Right ventricle myocardium superior (tissue), 1 donor: ENCODE results near the gene KANSL1L. TPM values are rescaled to one million over a fixed set of nuclear protein-coding genes. Genes with fewer than 3 reads are reported as not detected.
"Not testable (repeated sequence)": the region's sequence is repeated elsewhere in the genome, so short reads cannot be mapped to it uniquely, and the experiment has no call there.

Experiments
- ATAC-seq: fragments of 200-7000 bp; cut with Tn5 transposase; one replicate; pipeline ENCODE4 v1.9.1; 2020; ENCODE audit warnings: mild to moderate bottlenecking; ENCODE audit not compliant: poor library complexity
- DNase-seq: peaks from one replicate; pipeline ENCODE4 v3.0.0-alpha.2; 2020
- intact Hi-C: fragments of 100-400 bp; cut with DNase I; formaldehyde crosslinking; loops from one replicate; pipeline ENCODE4 v1.11.2; 2022
- long read RNA-seq: library from polyadenylated mRNA; unstranded; transcript quantifications from one replicate; pipeline ENCODE4 v2.0.0, GENCODE V29; 2021
- total RNA-seq: library from RNA; stranded (reverse); fragmentation: NEBNext Ultra II Directional; extraction: Animal tissue kit (Norgen Biotek cat#: 25700); gene quantifications from one replicate; pipeline ENCODE4 v1.2.1, GENCODE V29; 2021
- donor health status: DM: no; HTN: yes; CAD: no; lungs with severe emphysema.

Gene KANSL1L, protein sequence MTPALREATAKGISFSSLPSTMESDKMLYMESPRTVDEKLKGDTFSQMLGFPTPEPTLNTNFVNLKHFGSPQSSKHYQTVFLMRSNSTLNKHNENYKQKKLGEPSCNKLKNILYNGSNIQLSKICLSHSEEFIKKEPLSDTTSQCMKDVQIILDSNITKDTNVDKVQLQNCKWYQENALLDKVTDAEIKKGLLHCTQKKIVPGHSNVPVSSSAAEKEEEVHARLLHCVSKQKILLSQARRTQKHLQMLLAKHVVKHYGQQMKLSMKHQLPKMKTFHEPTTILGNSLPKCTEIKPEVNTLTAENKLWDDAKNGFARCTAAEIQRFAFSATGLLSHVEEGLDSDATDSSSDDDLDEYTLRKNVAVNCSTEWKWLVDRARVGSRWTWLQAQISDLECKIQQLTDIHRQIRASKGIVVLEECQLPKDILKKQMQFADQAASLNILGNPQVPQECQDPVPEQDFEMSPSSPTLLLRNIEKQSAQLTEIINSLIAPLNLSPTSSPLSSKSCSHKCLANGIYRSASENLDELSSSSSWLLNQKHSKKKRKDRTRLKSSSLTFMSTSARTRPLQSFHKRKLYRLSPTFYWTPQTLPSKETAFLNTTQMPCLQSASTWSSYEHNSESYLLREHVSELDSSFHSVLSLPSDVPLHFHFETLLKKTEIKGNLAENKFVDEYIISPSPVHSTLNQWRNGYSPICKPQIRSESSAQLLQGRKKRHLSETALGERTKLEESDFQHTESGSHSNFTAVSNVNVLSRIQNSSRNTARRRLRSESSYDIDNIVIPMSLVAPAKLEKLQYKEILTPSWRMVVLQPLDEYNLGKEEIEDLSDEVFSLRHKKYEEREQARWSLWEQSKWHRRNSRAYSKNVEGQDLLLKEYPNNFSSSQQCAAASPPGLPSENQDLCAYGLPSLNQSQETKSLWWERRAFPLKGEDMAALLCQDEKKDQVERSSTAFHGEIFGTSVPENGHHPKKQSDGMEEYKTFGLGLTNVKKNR
- total RNA-seq, result 15.8 TPM
- long read RNA-seq, partial matches to known transcripts, result 6 of 8 reads
- long read RNA-seq, other reads (novel, unspliced or antisense), result 2 of 8 reads

DNA sequence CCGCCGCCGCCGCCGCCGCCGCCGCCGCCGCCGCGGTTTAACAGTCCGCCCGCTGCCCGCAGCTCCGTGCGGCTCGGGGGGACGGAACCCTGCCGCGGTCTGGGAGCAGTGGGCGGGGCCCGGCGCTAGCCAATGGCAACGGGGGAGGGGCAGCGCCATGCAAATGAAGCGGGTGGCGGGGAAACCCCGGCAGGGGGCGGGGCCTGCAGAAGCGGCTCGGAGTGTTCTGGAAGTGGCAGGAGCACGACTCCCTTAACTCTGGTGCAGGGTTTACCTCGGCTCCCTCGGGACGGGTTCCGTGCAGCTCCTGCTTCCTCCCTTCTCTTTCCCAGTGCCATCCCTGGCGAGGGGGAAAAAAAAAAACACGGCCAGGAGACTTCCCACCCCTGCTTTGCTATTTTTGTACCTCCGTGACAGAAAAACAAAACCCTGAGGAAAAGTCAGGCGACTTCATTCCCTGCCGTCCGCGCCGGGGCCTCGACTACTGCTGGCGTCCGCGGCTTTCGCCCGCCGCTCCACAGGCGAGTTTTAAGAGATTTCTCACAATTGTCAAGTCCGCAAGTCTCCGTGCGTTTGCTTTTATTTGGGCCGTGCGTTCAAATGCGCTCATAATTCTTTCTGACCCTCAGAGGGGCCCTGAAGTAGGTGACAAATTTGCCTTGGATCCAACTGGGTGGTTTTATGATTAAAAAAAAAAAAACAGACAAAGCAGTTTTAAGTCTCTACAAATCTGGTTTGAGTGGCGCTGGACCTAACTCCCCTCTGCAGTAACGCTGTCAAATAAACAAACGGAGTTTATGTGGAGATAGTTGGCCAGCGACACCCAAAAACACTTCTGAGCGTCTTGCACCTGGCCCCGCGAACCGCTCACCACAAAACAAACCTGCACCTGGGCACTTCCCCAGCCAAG is at the start of gene KANSL1L:
Gene KANSL1L, minus strand, starts transcription at position 101 of the 910 bp plus-strand sequence. CDS start 16,827 bp downstream, outside the sequence.
- DNase-seq, result peak; percentile 100
- ATAC-seq, result peak; percentile 94
- intact Hi-C loops, result loop anchor here (10.0 kb wide), 1 partner anchor 167 kb away; the partner anchor contains the start of gene RPE

DNA sequence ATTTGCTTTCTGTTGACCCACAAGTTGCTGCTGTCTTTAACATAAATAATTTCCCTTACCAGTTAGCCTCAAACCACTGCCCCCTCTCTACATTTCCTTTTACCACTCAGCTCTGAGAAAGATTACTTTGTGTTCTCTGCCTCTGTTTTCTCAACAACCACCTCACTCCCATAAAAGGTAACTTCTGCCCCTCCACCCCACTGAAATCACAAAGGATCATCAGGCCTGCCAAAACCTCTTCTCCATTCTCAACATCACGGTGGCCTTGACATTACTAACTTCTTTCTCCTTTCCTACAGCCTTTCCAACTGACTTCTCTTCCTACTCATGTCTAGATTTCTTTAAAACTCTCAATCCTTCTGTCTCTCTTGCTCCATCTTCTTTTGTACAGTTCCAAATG is 43.9 kb upstream of the KANSL1L start:
- intact Hi-C loops, result no loop called here
- ATAC-seq, result no peak
- DNase-seq, result no peak

GRCh38 chr2:210210185-210210584 is 39.0 kb upstream of the KANSL1L start:
- DNase-seq (no peak), ATAC-seq (no peak)
- intact Hi-C loops, result no loop called here

DNA sequence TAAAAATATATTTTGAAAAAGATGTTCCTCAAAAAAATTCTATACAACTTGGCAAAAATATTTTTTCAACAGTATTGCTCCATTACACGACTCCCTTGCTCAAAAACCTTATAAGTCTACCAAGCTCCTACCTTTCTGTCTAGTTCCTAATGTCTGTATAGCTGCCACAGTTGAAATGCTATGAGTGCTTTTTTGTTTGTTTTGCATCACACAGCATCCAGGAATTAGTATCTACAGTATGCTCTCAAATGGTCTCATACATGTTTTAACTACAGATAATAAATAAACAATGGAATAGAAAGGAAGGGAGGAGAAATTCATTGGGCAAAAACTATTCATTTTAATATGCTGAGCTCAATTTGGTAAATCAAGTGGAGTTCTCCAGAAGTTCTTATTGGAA is 36.7 kb upstream of the KANSL1L start:
- DNase-seq (no peak), ATAC-seq (no peak)
- intact Hi-C loops, result no loop called here

- intact Hi-C loops, result no loop called here
- no peak for ATAC-seq
- no peak for DNase-seq
Observed at GRCh38 chr2:210203558-210203957, 32.3 kb upstream of the KANSL1L start.

GRCh38 chr2:210203147-210203546 is 31.9 kb upstream of the KANSL1L start:
- intact Hi-C loops, result no loop called here
- DNase-seq (no peak), ATAC-seq (no peak)

- no peak for DNase-seq
- intact Hi-C loops, result loop anchor here (10.0 kb wide), 1 partner anchor 115 kb away; no protein-coding TSS in a partner anchor
- ATAC-seq, result no peak
Observed at GRCh38 chr2:210199854-210200253, 28.6 kb upstream of the KANSL1L start.

GRCh38 chr2:210199186-210199765 is 28.1 kb upstream of the KANSL1L start:
- DNase-seq, result no peak
- intact Hi-C loops, result loop anchor here (10.0 kb wide), 1 partner anchor 114 kb away; no protein-coding TSS in a partner anchor
- no peak for ATAC-seq

- intact Hi-C loops, result loop anchor here (10.0 kb wide), 1 partner anchor 114 kb away; no protein-coding TSS in a partner anchor
- ATAC-seq, result no peak
- no peak for DNase-seq
Observed at GRCh38 chr2:210198326-210198725, 27.1 kb upstream of the KANSL1L start.

- no peak for ATAC-seq
- no peak for DNase-seq
- intact Hi-C loops, result loop anchor here (10.0 kb wide), 1 partner anchor 113 kb away; no protein-coding TSS in a partner anchor
Observed at GRCh38 chr2:210197720-210198119, 26.5 kb upstream of the KANSL1L start.

- intact Hi-C loops, result loop anchor here (1.0 to 10.0 kb wide), 2 partner anchors 110 to 218 kb away; no protein-coding TSS in a partner anchor
- no peak for DNase-seq
- ATAC-seq, result peak; percentile 77
Observed at GRCh38 chr2:210195101-210195852, 24.1 kb upstream of the KANSL1L start.

- intact Hi-C loops, result loop anchor here (10.0 kb wide), 1 partner anchor 106 kb away; no protein-coding TSS in a partner anchor
- ATAC-seq (no peak), DNase-seq (no peak)
Observed at GRCh38 chr2:210190345-210190744, 19.1 kb upstream of the KANSL1L start.

GRCh38 chr2:210189452-210190138 is 18.4 kb upstream of the KANSL1L start:
- intact Hi-C loops, result loop anchor here (10.0 kb wide), 1 partner anchor 105 kb away; no protein-coding TSS in a partner anchor
- no peak for ATAC-seq
- no peak for DNase-seq

- ATAC-seq, result no peak
- intact Hi-C loops, result no loop called here
- no peak for DNase-seq
Observed at GRCh38 chr2:210188755-210189154, 17.5 kb upstream of the KANSL1L start.

GRCh38 chr2:210188190-210188589 is 17.0 kb upstream of the KANSL1L start:
- DNase-seq (no peak), ATAC-seq (no peak)
- intact Hi-C loops, result no loop called here

- intact Hi-C loops, DNase-seq, ATAC-seq: not testable (repeated sequence)
Observed at GRCh38 chr2:210183936-210184335, 12.7 kb upstream of the KANSL1L start.
